Ecto neural progenitor cell (in vitro differentiated cells): ENCODE data around the gene ZNF665.
"Not testable (repeated sequence)": the region's sequence is repeated elsewhere in the genome, so short reads cannot be mapped to it uniquely, and the experiment has no call there.

Experiments used
- DNase-seq: peaks from one replicate; pipeline ENCODE4 v3.0.0-alpha.2; 2018; ENCODE audit warnings: low spot score

ZNF665 gene

DNA sequence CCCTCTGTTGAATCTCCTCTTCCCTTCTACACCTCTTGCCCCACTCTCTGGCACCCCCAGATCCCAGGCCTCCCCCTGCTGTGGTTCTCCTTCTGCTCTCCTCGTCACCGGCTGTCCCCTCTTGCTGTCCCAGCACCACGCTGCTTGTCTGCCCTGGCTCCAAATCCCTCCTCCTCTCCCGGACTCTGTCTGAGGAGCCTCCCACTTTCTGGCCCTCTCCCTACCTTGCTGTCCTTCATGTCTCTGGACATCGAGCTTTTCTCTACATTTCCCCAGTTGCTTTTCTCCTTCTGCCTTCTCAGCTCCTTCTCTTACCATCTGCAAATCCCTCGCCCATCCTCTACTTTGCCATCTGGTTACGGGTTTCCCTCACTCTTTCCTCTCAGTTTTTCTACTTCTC is 35.5 kb downstream of the ZNF665 start:
- DNase-seq: peak; percentile 51

DNA sequence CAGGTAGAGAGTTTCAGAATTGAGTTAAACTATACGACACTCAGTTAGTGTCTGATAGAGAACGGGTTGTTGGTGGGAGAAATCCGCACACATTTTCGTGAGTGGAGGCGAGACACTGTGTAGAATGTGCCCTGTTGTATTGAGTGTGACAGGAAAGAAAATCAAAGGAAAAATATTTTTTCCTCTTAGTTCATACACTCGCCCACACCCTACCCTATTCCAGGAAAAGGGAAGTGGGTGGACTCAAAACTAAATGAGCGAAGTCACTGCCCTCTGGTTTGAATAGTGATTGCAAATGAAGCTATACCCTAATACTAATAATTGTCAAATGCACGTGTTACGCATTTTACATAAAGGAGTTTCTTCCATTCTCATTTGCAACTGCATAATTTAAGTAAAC is 36.3 kb downstream of the ZNF665 start:
- DNase-seq: no peak

DNA sequence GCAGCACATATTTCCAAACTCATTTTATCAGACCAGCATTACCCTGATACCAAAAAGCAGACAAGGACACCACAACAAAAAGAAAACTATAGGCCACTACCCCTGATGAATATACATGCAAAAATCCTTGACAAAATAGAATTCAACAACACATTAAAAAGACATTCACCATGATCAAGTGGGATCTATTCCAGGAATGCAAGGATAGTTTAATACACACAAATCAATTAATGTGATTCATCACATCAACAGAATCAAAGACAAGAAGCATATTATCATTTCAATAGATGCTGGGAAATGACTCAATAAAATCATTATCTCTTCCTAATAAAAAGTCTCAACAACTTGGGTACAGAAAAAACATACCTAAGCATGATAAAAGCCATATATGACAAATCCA is 45.5 kb downstream of the ZNF665 start:
- no peak for DNase-seq

DNA sequence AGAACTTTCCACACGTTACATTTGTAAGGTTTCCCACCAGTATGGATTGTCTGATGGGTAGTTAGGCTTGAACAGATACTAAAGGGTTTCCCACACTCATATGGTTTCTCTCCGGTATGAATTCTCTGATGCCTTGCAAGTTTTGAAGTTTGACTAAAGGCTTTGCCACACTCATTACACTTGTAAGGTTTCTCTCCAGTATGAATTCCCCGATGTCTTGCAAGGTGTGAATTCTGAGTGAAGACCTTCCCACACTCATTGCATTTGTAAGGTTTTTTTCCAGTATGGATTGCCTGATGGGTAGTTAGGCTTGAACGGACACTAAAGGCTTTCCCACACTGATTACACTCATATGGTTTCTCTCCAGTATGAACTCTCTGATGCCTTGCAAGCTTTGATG is 52.8 kb downstream of the ZNF665 start:
- no peak for DNase-seq

DNA sequence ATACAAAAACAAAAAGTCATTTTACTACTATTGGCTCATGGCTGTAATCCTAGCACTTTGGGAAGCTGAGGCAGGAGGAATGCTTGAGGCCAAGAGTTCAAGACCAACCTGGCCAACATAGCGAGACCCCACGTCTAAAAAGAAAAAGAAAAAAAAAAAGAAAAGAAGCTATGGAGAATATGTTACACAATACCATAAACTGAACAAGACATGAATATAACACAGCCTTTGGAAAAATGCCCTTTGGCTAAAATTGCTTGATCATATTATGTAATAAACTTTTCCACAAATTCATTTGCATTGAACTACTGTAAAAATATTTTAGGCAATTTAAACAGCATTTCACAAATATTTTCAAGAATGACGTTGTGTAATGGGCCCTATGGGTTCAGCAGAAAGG is 56.7 kb downstream of the ZNF665 start:
- DNase-seq: no peak

DNA sequence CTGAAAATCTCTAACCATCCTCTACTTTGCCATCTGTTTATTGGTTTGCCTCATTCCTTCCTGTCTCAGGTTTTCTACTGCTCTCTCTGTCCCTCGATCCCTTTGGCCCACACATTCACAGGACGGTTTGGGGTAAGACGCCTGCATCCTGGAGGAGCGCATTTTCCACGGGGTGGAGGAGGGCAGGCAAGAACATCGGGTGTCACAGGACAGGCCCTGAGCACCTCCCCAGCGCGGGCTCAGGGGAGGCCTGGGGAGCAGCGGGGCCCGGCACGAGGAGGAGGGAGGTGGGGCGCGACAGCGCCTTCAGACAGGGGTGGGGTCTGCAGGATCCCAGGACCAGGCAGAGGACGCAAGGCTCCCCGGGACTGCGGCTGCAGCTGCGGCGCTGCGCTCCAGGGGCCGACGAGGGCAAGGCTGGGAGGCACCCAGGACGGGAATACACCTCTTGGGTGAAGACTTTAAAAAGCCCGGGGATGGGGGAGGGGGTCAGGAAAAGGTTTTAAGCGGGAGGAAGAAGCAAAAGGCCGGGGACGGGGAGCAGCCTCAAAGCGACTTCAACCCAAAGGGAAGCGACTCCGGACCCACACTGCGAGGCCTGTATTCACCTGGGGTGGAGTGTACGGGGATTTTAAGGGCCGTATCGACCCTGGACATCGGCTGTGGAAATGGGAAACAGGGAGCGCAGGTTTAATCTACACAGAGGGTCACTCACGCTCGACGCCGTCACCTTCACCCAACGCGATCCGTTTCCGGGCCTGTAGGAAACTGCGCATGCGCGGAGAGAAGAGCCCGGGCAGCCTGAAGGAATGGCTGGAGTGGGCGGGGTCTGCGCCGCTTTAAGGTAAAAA is 60.8 kb downstream of the ZNF665 start, which contains the start of gene ZNF415:
Gene ZNF415 (minus strand): TSS at position 770 of the 851 bp plus-strand sequence. CDS start 10,234 bp downstream, outside the sequence.
- DNase-seq: peak; percentile 88

DNA sequence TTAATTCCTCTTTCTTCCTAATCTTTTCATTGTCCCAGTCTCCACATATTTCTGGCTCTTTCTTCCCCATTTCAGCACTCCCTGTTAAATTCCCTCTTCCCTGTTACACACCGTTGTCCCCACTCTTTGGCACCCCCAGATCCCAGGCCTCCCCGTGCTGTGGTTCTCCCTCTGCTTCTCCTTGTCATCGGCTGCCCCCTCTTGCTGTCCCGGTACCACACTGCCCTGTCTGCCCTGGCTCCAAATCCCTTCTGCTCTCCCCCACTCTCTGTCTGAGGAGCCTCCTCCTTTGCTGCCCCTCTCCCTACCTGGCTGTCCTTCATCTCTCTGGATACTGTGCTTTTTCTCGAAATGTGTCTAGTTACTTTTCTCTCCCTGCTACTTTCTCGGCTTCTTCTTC is 61.4 kb downstream of the ZNF665 start:
- no peak for DNase-seq

DNA sequence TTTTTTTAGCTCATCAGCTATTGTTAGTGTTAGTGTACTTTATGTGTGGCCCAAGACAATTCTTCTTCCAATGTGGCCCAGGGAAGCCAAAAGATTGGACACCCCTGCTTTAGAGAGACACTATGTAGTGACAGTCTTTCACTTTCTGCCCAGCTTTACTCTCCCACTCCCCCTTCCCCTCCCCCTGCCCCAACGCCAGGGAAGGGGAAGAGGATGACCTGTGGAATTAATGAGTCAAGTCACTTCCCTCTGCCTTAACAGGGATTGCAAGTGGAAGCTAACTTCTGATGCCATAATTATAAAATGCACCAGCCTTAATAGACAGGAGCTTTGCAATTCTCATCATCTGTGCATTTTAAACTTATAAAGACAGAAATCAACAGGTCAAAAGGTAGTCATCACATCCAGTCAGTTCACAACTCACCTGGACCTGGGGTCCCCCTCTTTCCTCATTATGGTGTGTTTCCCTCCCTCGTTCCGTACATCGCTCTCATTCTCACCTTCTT is 62.0 kb downstream of the ZNF665 start:
- DNase-seq: no peak

DNA sequence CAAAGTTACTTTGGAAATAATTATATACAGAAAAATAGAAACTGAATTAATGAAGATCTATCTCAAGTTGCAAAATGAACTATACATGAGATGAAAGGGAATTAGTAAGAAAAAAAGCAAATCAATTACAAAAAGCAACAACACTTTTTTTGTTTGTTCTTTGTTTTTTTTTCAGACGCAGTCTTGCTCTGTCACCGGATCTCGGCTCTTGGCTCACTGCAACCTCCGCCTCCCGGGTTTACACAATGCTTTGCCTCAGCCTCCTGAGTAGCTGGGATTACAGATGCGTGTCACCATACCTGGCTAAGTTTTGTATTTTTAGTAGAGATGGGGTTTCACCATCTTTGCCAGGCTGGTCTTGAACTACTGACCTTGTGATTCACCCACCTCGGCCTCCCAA is 62.7 kb downstream of the ZNF665 start:
- DNase-seq: no peak

DNA sequence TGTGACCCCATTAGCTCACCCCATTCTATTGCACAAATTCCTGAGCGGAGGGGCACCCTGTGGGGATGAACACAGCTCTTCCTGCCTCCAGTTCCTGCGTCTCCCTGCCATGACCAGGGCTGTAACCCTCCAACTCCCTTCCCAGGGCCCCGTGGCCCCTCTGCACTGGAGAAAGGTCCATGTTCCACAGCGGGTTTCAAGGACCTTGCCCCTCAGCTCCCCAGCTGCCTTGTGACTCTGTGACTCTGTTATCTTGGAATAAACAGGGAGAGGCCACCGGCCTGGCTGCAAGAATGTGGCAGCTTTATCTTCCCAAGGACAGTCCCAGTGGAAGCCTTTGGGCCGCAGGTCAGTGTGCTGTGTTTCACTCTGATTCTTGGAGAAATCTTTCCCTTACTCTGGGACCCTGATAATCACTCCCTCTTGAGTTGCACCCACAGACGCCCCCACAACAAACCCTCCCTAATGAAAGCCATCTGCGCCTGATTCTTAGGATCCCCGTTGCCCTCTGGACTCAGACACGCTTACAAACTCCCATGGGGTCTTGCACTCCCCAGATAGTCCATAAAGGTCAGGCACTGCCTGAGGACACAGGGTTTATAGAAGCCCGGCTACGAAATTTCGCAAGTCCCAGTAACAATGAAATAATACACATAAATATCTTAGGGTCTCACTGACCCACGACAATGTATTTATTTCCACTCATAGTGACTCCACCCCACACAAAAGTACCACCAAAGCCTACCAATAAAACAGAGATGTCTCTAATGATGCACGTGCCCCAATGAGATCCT is 66.2 kb downstream of the ZNF665 start:
- not testable (repeated sequence) for DNase-seq

DNA sequence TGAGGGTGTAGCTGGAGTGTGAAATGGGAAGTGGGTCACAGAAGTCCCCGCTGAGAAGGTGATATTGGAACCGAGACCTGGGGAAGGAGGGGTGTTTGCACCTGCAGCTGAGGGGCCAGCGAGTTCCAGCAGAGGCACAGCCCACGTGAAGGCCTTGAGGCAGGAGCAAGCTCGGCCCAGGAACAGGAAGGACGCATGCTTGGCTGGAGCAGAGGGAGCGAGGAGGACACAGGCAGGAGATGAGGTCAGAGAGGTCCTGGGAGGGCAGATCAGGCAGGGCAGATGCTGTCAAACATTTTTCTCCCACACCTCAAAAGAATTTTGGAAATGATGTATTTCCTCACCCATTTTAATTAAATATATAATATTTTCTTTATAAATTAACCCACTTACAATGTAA is 69.8 kb downstream of the ZNF665 start:
- no peak for DNase-seq
